ENCODE measurements around the gene SYNRG. TPM values are rescaled to one million over a fixed set of nuclear protein-coding genes. Genes with fewer than 3 reads are reported as not detected.

SYNRG gene
- total RNA-seq, 4 donors from 2014 or later = 30.2 to 151 (median 56.7) TPM

GRCh38 chr17:37532756-37533155 is 76.5 kb downstream of the SYNRG start:
- TF ChIP-seq POLR2AphosphoS5 (IDR thresholded peaks at IDR 0.05) (no peak), EP300 (IDR thresholded peaks at IDR 0.05; ENCODE audit: low read depth) (no peak), CTCF (IDR thresholded peaks at IDR 0.05) (no peak), POLR2A (IDR thresholded peaks at IDR 0.05) (no peak)
- WGBS, 2 donors (ENCODE audit: low coverage in 1 of 2) = 77 to 89% methylated on average over 3 of the region's 3 CpGs
- intact Hi-C loops (cut with DNase I; ENCODE audit: low total_unique reads) = no loop called here
- in situ Hi-C loops (cut with MboI; ENCODE audit: low pct_ligation_motif_present in 1 of 4, low pct_unique_long_range_greater_than_20kb in 1 of 4, low sequenced_read_pairs in 3 of 4) = no loop called here
- Histone ChIP-seq H3K9me3 (no peaks in the 10 kb centered on the region), H3K4me3 (no peak overlapping the region), H3K4me1 (no peaks in the 10 kb centered on the region), H3K36me3 (peaks cover 0 to 59% (median 22%) of the 10 kb centered on the region in 4 donors), H3K27ac (no peak overlapping the region), H3K27me3 (no peaks in the 10 kb centered on the region)
- no peak for DNase-seq

- Histone ChIP-seq H3K27ac (no peak overlapping the region), H3K4me3 (no peak overlapping the region), H3K36me3 (peaks cover 0 to 38% (median 11%) of the 10 kb centered on the region in 4 donors), H3K27me3 (no peaks in the 10 kb centered on the region), H3K4me1 (no peaks in the 10 kb centered on the region), H3K9me3 (no peaks in the 10 kb centered on the region)
- intact Hi-C loops (cut with DNase I; ENCODE audit: low total_unique reads) = no loop called here
- TF ChIP-seq POLR2A (IDR thresholded peaks at IDR 0.05) (no peak), POLR2AphosphoS5 (IDR thresholded peaks at IDR 0.05) (no peak)
- DNase-seq = no peak
- WGBS, 2 donors (ENCODE audit: low coverage in 1 of 2) = 82 to 93% methylated on average over 4 of the region's 4 CpGs
- in situ Hi-C loops (cut with MboI; ENCODE audit: low pct_ligation_motif_present in 1 of 4, low pct_unique_long_range_greater_than_20kb in 1 of 4, low sequenced_read_pairs in 3 of 4) = no loop called here
Observed at GRCh38 chr17:37530420-37530819, 78.8 kb downstream of the SYNRG start.

GRCh38 chr17:37527249-37527851 is 81.9 kb downstream of the SYNRG start:
- in situ Hi-C loops (cut with MboI; ENCODE audit: low pct_ligation_motif_present in 1 of 4, low pct_unique_long_range_greater_than_20kb in 1 of 4, low sequenced_read_pairs in 3 of 4) (no loop called here), intact Hi-C loops (cut with DNase I; ENCODE audit: low total_unique reads) (no loop called here)
- no peak for DNase-seq
- Histone ChIP-seq H3K27ac (no peak overlapping the region), H3K36me3 (peaks cover 0 to 45% (median 8%) of the 10 kb centered on the region in 4 donors), H3K4me1 (no peaks in the 10 kb centered on the region), H3K9me3 (no peaks in the 10 kb centered on the region), H3K4me3 (no peak overlapping the region), H3K27me3 (no peaks in the 10 kb centered on the region)
- 56 to 58% methylated on average over 4 to 5 of the region's 5 CpGs for WGBS, 2 donors (ENCODE audit: low coverage in 1 of 2)
- TF ChIP-seq POLR2A (IDR thresholded peaks at IDR 0.05) (no peak), POLR2AphosphoS5 (IDR thresholded peaks at IDR 0.05) (no peak), CTCF (IDR thresholded peaks at IDR 0.05) (peak; percentile 28 to 68 (median 54)), EP300 (IDR thresholded peaks at IDR 0.05; ENCODE audit: low read depth) (no peak)

- Histone ChIP-seq H3K4me1 (no peaks in the 10 kb centered on the region), H3K27ac (no peak overlapping the region), H3K36me3 (peaks cover 0 to 26% (median 12%) of the 10 kb centered on the region in 4 donors), H3K4me3 (no peak overlapping the region), H3K27me3 (no peaks in the 10 kb centered on the region), H3K9me3 (no peaks in the 10 kb centered on the region)
- in situ Hi-C loops (cut with MboI; ENCODE audit: low pct_ligation_motif_present in 1 of 4, low pct_unique_long_range_greater_than_20kb in 1 of 4, low sequenced_read_pairs in 3 of 4) = no loop called here
- TF ChIP-seq POLR2A (IDR thresholded peaks at IDR 0.05) (no peak), EP300 (IDR thresholded peaks at IDR 0.05; ENCODE audit: low read depth) (no peak), CTCF (IDR thresholded peaks at IDR 0.05) (no peak), POLR2AphosphoS5 (IDR thresholded peaks at IDR 0.05) (no peak)
- DNase-seq = no peak
- intact Hi-C loops (cut with DNase I; ENCODE audit: low total_unique reads) = no loop called here
- WGBS, 2 donors (ENCODE audit: low coverage in 1 of 2) = 88 to 95% methylated on average over 6 to 8 of the region's 8 CpGs
Observed at GRCh38 chr17:37523715-37524219, 85.5 kb downstream of the SYNRG start.
